Measurements from ENCODE around the gene SHOX. TPM values are rescaled to one million over a fixed set of nuclear protein-coding genes. Genes with fewer than 3 reads are reported as not detected.

Gene SHOX
- total and polyA plus RNA-seq, 2 experiments from 2014 or later, result not detected

- TF ChIP-seq, protein P1, sequence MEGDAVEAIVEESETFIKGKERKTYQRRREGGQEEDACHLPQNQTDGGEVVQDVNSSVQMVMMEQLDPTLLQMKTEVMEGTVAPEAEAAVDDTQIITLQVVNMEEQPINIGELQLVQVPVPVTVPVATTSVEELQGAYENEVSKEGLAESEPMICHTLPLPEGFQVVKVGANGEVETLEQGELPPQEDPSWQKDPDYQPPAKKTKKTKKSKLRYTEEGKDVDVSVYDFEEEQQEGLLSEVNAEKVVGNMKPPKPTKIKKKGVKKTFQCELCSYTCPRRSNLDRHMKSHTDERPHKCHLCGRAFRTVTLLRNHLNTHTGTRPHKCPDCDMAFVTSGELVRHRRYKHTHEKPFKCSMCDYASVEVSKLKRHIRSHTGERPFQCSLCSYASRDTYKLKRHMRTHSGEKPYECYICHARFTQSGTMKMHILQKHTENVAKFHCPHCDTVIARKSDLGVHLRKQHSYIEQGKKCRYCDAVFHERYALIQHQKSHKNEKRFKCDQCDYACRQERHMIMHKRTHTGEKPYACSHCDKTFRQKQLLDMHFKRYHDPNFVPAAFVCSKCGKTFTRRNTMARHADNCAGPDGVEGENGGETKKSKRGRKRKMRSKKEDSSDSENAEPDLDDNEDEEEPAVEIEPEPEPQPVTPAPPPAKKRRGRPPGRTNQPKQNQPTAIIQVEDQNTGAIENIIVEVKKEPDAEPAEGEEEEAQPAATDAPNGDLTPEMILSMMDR (IDR thresholded peaks at IDR 0.05; ENCODE audit: low read depth, low read length), result no peak
- Histone ChIP-seq H3K4me3 (no peak overlapping the region), H3K9me3 (ENCODE audit: low read depth) (no peaks in the 10 kb centered on the region), H3K27me3 (peaks cover 90% of the 10 kb centered on the region), H3K4me1 (ENCODE audit: low read depth) (no peaks in the 10 kb centered on the region), H3K27ac (no peak overlapping the region), H3K36me3 (no peaks in the 10 kb centered on the region)
- no peak for DNase-seq (ENCODE audit: low read depth in 1 of 2, low spot score in 1 of 2)
Measured at GRCh38 chrX:629230-630006, 1.2 kb upstream of the SHOX start.

GRCh38 chrX:630007-630611, 482 bp upstream of the SHOX start:
- TF ChIP-seq, protein P1 (IDR thresholded peaks at IDR 0.05; ENCODE audit: low read depth, low read length), result no peak
- Histone ChIP-seq H3K27ac (no peak overlapping the region), H3K9me3 (ENCODE audit: low read depth) (no peaks in the 10 kb centered on the region), H3K4me3 (no peak overlapping the region), H3K36me3 (no peaks in the 10 kb centered on the region), H3K27me3 (peaks cover 90% of the 10 kb centered on the region), H3K4me1 (ENCODE audit: low read depth) (no peaks in the 10 kb centered on the region)
- no peak for DNase-seq (ENCODE audit: low read depth in 1 of 2, low spot score in 1 of 2)

GRCh38 chrX:631802-632365, 1.3 kb downstream of the SHOX start:
- peaks cover 90% of the 10 kb centered on the region for H3K27me3 ChIP-seq
- TF ChIP-seq, protein P1 (IDR thresholded peaks at IDR 0.05; ENCODE audit: low read depth, low read length), result no peak
- H3K36me3 ChIP-seq, result no peaks in the 10 kb centered on the region
- no peak overlapping the region for H3K27ac ChIP-seq
- H3K4me1 ChIP-seq (ENCODE audit: low read depth), result no peaks in the 10 kb centered on the region
- no peaks in the 10 kb centered on the region for H3K9me3 ChIP-seq (ENCODE audit: low read depth)
- no peak for DNase-seq (ENCODE audit: low read depth in 1 of 2, low spot score in 1 of 2)
- H3K4me3 ChIP-seq, result no peak overlapping the region

DNA sequence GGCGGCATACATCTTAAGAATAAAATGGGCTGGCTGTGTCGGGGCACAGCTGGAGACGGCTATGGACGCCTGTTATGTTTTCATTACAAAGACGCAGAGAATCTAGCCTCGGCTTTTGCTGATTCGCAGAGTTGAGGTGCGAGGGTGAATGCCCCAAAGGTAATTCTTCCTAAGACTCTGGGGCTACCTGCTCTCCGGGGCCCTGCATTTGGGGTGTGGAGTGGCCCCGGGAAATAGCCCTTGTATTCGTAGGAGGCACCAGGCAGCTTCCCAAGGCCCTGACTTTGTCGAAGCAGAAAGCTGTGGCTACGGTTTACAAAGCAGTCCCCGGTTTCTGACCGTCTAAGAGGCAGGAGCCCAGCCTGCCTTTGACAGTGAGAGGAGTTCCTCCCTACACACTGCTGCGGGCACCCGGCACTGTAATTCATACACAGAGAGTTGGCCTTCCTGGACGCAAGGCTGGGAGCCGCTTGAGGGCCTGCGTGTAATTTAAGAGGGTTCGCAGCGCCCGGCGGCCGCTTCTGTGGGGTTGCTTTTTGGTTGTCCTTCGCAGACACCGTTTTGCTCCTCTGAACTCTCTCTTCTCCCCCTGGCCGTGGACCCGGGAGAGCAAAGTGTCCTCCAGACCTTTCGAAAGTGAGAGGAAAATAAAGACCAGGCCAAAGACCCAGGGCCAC, 1.9 kb downstream of the SHOX start:
- Histone ChIP-seq H3K4me3 (no peak overlapping the region), H3K4me1 (ENCODE audit: low read depth) (no peaks in the 10 kb centered on the region), H3K27ac (no peak overlapping the region), H3K27me3 (peaks cover 90% of the 10 kb centered on the region), H3K9me3 (ENCODE audit: low read depth) (no peaks in the 10 kb centered on the region), H3K36me3 (no peaks in the 10 kb centered on the region)
- TF ChIP-seq, protein P1 (IDR thresholded peaks at IDR 0.05; ENCODE audit: low read depth, low read length), result no peak
- no peak for DNase-seq (ENCODE audit: low read depth in 1 of 2, low spot score in 1 of 2)

- DNase-seq (ENCODE audit: low read depth in 1 of 2, low spot score in 1 of 2), result no peak
- H3K4me1 ChIP-seq (ENCODE audit: low read depth), result no peaks in the 10 kb centered on the region
- H3K36me3 ChIP-seq, result no peaks in the 10 kb centered on the region
- no peak overlapping the region for H3K4me3 ChIP-seq
- TF ChIP-seq, protein P1 (IDR thresholded peaks at IDR 0.05; ENCODE audit: low read depth, low read length), result no peak
- H3K27me3 ChIP-seq, result peaks cover 90% of the 10 kb centered on the region
- no peak overlapping the region for H3K27ac ChIP-seq
- H3K9me3 ChIP-seq (ENCODE audit: low read depth), result no peaks in the 10 kb centered on the region
Measured at GRCh38 chrX:633043-633984, 2.7 kb downstream of the SHOX start.
